GM18498 (cell line): ENCODE measurements around the gene CD274.
"Not testable (repeated sequence)": the region's sequence is repeated elsewhere in the genome, so short reads cannot be mapped to it uniquely, and the experiment has no call there.

Source experiments
- ATAC-seq: cut with Tn5 transposase; IDR thresholded peaks from one replicate; pipeline ENCODE4 v1.9.1; 2021; ENCODE audit warnings: mild to moderate bottlenecking, moderate library complexity; ENCODE audit not compliant: unreplicated experiment

The CD274 gene

DNA sequence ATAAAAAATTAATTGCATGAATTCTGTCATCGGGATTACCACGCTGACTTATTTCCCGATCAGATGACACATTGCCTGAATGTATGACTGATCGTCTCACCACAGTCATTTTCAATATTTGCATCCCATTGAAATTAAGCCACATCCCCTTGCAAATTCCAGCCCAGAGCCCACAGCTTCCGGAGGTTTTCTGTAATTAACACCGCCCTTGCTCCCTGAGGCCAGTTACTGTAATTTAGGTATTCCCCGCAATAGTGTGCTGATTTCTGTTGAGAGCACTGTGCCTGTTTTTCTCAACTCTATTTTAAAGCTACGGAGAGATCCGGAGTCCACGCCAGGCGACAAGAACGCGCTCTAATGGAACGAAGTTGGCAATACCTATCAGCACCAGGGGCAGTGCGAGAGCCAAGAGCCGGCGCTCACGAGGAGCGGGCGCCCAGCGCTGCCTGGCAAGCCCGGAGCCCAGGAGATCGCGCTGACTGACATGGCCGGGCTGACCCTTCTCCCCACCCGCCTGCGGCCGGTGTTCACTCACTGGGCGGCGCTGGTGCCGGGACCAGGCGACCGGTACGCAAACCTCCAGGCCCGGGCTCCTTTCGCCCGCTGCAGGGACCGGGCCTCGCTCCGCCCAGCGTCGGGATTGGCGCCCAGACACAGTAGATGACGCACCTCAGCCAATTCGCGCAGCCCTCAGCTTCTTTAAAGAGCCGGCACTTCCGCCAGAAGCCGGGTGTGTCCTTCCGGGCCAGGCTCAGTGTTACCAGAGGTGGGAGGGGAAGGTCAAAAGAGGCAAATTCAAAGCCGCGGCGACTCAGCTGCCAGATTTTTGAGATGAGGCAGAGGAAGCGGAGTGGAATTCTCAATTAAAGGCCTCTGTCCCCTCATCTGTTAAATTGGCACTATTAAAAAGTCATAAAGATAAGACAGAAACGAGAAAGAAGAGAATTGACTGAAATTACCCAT is 12.8 kb upstream of the CD274 start, which contains the start of gene PLGRKT:
Gene PLGRKT (minus strand): TSS at position 672 of the 963 bp plus-strand sequence. CDS start 5,948 bp downstream, outside the sequence.
- peak; percentile 89 for ATAC-seq

DNA sequence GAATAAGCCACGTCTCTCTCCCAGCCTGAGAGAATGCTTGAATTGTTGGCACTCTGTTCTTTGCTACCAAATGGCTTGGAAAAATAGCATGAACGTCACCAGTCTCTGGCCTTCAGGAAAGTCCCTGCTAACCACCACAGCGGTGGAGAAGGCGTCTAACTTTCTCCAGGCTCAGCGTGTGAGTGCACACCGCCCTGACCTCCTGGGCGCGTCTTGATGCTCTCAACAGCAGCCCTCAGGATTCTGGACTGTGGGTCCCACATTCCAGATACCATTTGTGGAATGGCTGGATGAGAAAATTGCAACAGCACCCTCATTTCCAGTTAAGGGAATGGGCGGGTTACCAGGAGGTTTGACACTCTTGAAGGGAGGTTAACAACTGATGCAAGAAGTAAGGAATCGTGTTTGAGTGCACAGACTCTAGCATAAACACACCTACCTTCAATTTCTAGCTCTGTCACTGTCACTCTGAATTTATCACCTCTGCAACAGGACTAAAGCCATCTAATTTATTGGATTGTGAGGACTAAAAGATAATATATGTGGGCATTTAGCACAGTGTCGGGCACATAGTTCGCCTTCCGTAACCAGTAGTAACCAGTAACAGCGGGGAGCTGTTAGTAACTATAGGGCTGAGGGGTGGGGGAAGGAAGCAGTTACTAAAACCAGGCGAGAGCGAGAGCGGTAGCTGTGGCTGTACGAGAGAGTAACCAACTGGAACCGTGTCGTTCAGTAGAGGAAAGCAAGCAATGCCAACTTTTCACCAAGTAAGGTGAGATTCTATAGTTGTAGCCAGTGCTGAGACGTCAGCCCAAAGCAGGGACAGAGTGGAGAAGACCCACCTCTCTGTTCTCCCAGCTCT is 11.8 kb upstream of the CD274 start:
- ATAC-seq: peak; percentile 67

DNA sequence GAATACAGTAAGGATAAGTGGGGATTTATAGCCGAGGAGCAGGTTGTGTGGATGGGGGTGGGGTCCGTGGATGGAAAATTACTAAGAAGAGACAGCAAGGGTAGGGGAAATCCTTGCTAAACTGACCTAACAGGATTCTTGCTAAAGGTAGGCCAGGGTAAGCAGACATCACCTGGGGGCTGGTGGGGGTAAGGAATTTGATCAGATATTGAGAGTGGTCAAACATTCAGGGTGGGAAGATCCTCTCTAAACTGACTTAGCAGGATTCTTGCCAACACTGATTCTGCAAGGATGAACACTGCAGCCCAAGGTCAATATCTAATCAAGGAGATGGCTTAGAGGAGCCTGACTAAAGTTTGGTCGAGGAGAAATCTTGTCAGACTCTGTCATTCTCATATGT is 9.9 kb upstream of the CD274 start:
- ATAC-seq: no peak

DNA sequence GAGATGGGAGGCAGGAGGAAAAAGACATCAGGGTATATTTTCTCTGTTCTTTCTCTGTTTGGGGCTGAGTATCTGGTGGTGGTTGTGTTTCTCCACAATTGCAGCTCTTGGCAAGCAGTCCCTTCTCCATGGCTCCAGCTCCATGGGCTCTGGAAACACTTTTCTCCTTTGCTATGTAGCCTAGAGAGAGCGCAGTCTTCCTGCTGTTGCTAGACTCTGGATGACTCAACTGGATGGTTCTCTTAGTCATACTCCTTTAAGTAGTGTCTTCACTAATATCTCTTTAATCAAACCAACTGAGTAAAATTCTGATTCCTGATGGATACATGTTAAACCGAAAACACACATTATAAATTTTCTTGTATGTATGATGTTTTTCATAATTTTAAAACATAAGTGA is 9.3 kb upstream of the CD274 start:
- no peak for ATAC-seq

DNA sequence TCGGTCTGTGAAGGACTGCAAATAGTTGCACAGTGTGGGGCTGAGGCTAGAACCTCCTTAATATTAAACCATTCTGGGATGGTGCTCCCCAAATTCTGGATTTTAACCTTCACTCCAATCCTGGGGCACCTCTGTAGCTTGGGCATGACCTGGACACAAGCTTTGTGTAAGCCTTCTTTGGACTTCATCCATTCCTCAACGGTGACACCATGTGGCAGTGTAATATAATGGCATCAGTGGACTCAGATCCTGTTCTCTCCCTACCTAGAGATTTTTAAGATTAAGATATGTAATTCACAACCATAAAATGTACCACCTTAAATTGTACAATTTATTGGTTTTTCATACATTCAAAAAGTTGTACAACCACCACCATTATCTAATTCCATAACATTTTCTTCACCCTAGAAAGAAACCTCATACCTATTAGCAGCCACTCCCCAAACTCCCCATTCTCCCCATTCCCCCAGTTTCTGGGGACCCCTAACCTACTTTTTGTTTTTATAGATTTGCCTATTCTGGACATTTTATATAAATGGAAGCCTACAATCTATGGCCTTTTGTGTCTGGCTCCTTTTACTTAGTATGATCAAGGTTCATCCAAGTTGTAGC is 7.8 kb upstream of the CD274 start:
- ATAC-seq: no peak

DNA sequence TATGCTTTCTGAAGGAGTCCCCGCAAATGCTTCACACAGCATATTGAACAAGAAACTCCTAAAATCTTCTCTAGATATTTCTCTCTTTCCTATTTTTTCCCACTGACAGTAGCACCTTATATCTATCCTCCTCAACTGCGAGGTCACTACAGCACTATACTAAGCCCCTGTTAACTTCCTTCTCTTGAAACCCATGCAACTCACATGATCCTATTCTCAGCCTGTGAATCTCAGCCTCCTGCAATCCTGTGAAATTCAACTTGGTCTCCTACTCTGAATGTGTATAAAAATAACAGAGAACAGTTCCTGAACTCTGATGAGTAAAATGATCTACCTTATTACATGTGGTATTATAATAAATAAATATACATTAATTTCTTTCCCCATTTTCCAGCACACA is 6.5 kb upstream of the CD274 start:
- ATAC-seq: no peak

DNA sequence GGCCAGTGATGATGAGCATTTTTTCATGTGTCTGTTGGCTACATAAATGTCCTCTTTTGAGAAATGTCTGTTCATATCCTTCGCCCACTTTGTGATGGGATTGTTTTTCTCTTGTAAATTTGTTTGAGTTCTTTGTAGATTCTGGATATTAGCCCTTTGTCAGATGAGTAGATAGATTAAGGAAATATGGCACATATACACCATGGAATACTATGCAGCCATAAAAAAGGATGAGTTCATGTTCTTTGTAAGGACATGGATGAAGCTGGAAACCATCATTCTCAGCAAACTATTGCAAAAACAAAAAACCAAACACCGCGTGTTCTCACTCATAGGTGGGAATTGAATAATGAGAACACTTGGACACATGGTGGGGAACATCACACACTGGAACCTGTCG is 5.2 kb upstream of the CD274 start:
- not testable (repeated sequence) for ATAC-seq

DNA sequence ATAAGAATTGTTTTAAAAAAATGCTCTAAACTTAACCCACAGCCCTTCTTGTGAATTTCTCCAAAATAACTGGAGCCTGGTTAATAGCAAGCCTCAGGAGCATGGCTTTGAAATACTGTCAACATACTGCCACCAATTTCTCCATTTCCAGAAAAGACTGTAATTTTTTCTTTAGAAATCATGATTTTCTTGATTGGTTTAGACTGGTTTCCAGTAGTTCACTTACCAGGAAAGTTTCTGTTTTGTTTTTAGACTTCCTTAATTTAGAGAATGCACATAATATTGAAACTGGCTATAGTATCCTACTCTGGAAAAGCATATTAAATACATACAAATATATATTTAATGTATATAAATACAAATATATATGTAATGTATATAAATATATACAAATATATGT is 4.5 kb upstream of the CD274 start:
- no peak for ATAC-seq

DNA sequence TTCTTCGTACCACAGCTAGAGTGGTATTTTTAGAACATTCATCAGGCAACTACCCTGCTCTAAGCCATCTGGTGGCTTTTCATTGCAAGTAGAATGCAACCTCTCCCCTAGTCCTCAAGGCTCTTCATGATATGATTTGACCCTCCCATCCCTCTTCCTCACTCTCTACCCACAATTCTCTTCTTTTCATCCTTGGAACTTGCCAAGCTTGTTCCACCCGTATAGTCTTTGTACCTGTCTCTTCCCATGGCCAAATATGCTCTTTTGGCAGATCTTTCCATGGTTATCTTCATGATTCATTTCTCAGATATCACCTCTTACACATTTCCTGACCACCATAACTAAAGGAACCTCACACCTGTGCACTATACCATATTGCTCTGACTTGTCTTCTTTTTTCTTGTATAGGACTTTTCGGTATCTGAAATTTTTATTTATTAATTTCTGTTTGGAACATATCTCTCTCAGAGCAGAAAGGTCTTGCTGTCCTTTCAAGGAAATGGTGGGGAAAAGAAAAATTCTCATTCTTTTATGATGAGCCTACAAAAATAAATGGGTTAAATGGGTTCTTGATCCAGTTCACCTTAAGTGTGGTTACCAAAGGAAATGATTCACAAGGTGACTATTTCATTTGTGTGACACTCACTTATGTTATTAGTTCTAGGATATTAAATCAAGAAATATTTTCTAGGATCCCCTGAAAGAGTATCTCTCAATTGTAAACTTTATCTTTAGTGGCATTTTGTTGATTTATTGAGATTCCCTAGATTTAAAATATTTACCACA is 3.7 kb upstream of the CD274 start:
- ATAC-seq: no peak

DNA sequence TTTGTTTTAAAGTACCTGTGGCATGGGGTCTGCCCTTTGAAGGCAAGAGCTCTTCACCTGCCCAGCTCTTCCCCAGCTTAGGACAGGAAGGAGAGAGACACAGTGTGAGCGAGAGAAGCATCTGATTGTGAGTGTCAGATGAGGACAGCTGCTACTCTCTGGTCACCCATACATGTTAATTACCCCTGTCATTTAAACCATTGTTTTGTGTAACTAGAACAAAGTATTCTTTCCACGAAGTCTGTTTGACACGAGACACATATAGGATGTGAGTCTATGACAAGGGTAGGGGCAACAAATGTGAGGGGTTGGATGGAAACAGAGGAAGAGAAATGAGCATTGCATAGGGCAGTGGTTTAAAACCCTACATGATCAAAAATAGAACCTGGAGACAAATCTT is 3.0 kb upstream of the CD274 start:
- no peak for ATAC-seq

DNA sequence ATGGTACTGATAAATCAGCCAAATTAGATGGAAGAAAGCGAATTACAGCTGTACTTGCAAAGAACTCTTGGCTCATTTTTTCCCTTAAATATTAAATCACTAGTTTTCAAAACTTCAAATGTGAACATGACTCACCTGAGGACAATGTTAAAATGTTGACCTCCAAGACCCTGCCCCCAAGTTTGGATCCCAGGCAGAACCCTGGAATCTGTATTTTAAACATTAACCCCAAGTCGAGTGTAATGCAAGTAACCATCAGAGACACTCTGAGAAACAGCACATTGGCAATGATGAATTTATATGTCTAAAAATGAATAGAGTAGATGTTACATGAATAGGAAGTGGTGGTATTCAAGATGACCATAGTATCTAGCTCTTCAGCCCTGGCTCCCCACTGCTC is 2.3 kb upstream of the CD274 start:
- no peak for ATAC-seq

DNA sequence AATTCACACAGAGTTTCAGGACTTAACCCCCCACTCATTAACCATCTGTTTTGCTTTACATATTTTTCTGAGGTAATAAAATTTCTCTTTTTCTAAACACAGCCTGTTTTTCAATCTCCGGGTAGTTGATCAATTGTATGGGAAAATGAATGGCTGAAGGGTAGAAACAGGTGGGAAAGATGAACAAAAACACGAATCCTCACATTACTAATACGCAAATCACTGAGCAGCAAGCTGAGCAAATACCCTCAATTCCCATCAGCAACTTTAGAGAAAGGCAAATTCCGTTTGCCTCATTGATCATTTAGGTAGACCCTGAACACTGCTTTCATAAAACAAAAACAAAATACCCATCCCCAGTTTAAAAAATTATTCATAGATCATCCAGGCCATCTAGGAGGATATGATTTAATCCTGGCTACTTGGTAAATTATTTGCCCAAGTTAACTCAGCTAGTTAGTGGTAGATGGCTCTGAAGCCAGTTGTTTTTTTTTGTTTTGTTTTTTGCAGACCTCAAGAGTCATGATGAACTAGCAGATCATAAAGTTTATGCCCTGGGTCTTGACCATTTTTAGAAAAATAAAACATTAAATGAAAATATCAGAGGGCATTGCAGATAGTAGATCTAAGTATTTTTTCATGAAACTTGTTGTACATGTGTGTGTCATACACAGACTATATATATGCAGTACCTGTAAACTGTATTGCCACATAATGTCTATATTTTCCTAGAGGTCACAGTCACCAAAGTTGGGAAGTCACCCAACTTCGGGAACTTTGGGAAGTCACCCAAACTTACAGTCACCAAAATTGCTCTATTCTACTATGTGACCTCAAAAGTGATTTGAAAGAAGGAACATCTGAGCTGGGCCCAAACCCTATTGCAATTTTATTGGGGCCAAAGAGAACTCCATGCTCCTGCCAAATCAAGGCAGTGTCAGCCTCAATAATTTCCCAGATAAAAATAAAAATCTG is 1.6 kb upstream of the CD274 start:
- ATAC-seq: no peak

DNA sequence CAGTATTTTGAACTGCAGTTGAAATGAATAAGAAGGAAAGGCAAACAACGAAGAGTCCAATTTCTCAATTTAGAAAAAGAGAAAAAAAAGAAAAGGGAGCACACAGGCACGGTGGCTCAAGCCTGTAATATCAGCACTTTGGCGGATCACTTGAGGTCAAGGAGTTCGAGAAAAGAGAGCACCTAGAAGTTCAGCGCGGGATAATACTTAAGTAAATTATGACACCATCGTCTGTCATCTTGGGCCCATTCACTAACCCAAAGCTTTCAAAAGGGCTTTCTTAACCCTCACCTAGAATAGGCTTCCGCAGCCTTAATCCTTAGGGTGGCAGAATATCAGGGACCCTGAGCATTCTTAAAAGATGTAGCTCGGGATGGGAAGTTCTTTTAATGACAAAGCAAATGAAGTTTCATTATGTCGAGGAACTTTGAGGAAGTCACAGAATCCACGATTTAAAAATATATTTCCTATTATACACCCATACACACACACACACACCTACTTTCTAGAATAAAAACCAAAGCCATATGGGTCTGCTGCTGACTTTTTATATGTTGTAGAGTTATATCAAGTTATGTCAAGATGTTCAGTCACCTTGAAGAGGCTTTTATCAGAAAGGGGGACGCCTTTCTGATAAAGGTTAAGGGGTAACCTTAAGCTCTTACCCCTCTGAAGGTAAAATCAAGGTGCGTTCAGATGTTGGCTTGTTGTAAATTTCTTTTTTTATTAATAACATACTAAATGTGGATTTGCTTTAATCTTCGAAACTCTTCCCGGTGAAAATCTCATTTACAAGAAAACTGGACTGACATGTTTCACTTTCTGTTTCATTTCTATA is 602 bp upstream of the CD274 start:
- no peak for ATAC-seq

DNA sequence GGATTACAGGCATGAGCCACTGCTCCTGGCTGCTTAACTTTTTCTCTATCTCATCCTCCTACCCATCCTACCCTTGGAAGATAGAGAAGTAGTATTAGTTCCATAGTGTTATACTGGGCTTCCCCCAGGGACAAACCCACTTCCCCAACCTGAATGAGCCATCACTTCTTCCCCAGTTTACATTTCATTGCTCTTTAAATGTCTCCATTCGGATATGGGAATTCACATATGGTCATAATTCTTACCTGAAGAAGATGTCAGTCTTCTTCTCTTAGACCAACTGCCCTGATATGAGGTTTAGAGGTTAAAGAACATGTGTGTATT is 1.9 kb downstream of the CD274 start:
- no peak for ATAC-seq

DNA sequence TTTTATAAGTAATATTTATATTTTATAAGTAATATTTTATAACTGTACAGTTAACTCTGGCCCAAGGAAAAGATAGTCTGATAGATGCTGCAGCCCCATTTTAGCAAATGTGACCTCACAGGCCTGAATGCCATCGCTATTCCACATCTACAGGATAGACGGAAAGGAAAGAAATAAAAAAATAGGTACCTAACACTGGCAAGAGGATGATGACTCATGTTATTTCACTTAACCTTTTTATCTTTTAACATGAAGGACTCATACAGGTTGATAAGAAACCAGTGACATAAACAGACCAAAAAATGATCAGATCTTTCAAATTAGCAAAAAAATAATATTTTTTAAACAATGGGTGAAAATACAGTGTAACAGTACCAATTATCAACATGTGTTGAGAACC is 2.7 kb downstream of the CD274 start:
- no peak for ATAC-seq

DNA sequence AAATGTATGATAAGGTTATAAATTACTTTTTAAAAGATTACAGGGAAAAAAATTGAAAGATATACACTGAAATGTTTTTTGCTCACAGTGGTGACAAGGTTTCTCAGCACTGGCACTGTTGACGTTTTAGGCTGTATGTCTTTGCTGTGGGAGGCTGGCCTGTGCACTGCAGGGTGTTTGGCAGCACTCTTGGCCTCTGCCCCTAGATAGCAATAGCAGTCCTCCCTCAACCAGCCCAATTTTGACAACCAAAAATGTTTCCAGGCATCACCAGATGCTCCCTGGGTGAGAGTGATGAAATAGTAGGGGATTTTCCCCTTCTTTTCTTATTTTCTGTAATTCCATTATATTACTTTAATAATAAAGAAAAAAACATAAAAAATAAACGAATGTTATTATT is 3.3 kb downstream of the CD274 start:
- ATAC-seq: peak; percentile 23

DNA sequence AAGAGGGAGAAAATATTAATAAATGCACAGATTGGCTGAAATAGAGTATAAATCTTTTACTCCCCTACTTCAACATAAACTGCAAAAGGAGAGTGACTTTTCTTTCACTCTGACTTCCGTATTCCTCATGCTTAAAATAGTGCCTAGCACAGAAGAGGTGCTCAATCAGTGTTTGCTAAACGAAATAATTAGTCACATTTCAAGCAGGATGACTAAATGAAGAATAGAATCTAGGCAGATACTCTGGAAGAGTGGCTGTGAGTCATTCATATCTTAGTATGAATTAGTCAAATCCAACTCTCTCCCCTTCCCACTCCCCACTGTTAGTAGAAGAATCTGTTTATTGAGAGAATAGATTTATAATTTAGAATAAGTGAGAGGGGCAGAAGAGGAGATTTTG is 4.8 kb downstream of the CD274 start:
- ATAC-seq: peak; percentile 24

DNA sequence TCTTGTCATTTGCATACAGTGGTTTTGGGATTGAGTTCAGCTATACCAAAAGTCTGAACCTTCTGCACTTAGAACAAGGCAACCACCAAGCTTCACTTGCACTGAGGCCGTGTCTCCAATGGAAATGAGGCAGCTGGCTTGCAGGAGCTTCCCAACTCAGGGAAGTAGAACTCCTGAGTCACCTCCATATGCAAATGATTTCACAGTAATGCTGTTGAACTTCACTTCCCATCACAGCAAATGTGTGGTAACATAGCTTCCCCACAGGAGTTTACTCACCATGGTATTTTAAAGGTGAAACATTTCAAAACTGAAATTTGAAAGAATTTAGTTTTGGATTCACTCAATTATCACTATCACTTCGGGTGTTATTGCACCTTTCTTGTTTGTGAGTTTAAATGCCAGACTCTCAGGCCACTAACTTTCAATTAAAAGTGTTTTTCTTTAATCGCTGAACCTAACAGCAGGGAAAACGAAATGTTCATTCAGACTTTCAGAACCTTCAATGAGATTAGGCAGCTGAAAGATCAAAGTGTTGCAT is 9.0 kb downstream of the CD274 start:
- ATAC-seq: peak; percentile 60
